G401 (cell line): ENCODE measurements around the gene SLC35F3. TPM values are rescaled to one million over a fixed set of nuclear protein-coding genes. Genes with fewer than 3 reads are reported as not detected.

ENCODE experiments used
- DNase-seq: peaks from one replicate; pipeline ENCODE4 v3.0.0-alpha.2; 2015; ENCODE audit warnings: low spot score
- in situ Hi-C: cut with HindIII; loops from 2 replicates; pipeline ENCODE4 v1.10.0; 2016; ENCODE audit warnings: low sequenced_read_pairs, mixed read lengths
- total RNA-seq: library from RNA; depleted of rRNA; stranded (reverse); fragments of >200 nt; shearing (Covaris generic); gene quantifications from 2 replicates; pipeline ENCODE4 v1.2.3, GENCODE V29; 2014

The SLC35F3 gene
- total RNA-seq, 1 experiment from 2014 or later = not detected

- DNase-seq = peak; percentile 66
- in situ Hi-C loops = no loop called here
Measured at GRCh38 chr1:233959971-233960370, 55.5 kb downstream of the SLC35F3 start.

GRCh38 chr1:233960386-233960785, 55.9 kb downstream of the SLC35F3 start:
- in situ Hi-C loops = no loop called here

GRCh38 chr1:233962878-233963277, 58.4 kb downstream of the SLC35F3 start:
- in situ Hi-C loops = no loop called here
- DNase-seq = no peak

More at GRCh38 chr1:233960386-233960785, 55.9 kb downstream of the SLC35F3 start:
- peak; percentile 77 for DNase-seq

- no peak for DNase-seq
- in situ Hi-C loops = no loop called here
Measured at GRCh38 chr1:233965856-233966255, 61.4 kb downstream of the SLC35F3 start.

GRCh38 chr1:233971753-233972152, 67.3 kb downstream of the SLC35F3 start:
- DNase-seq = no peak
- in situ Hi-C loops = no loop called here

- in situ Hi-C loops = no loop called here
- DNase-seq = no peak
Measured at GRCh38 chr1:233972563-233972950, 68.1 kb downstream of the SLC35F3 start.

GRCh38 chr1:233972951-233973635, 68.6 kb downstream of the SLC35F3 start:
- in situ Hi-C loops = no loop called here
- no peak for DNase-seq

- no peak for DNase-seq
- in situ Hi-C loops = no loop called here
Measured at GRCh38 chr1:233975486-233975885, 71.0 kb downstream of the SLC35F3 start.

- DNase-seq = no peak
- in situ Hi-C loops = no loop called here
Measured at GRCh38 chr1:233981042-233981675, 76.7 kb downstream of the SLC35F3 start.

- DNase-seq = no peak
- in situ Hi-C loops = no loop called here
Measured at GRCh38 chr1:233982827-233983518, 78.5 kb downstream of the SLC35F3 start.

- DNase-seq = no peak
- in situ Hi-C loops = no loop called here
Measured at GRCh38 chr1:233983811-233984210, 79.3 kb downstream of the SLC35F3 start.

- in situ Hi-C loops = no loop called here
- DNase-seq = no peak
Measured at GRCh38 chr1:233988963-233989696, 84.7 kb downstream of the SLC35F3 start.

GRCh38 chr1:233990486-233990885, 86.0 kb downstream of the SLC35F3 start:
- in situ Hi-C loops = no loop called here
- no peak for DNase-seq

- in situ Hi-C loops = no loop called here
- DNase-seq = no peak
Measured at GRCh38 chr1:233993651-233994050, 89.2 kb downstream of the SLC35F3 start.

- no peak for DNase-seq
- in situ Hi-C loops = no loop called here
Measured at GRCh38 chr1:233994112-233994511, 89.6 kb downstream of the SLC35F3 start.

GRCh38 chr1:233998456-233998855, 94.0 kb downstream of the SLC35F3 start:
- in situ Hi-C loops = no loop called here
- DNase-seq = no peak

- no peak for DNase-seq
- in situ Hi-C loops = no loop called here
Measured at GRCh38 chr1:233998891-233999290, 94.4 kb downstream of the SLC35F3 start.

GRCh38 chr1:234000557-234001041, 96.1 kb downstream of the SLC35F3 start:
- DNase-seq = no peak
- in situ Hi-C loops = no loop called here

GRCh38 chr1:234001817-234002216, 97.3 kb downstream of the SLC35F3 start:
- in situ Hi-C loops = no loop called here
- DNase-seq = no peak

- DNase-seq = no peak
- in situ Hi-C loops = no loop called here
Measured at GRCh38 chr1:234004591-234004990, 100.1 kb downstream of the SLC35F3 start.
